PC-3 (cell line): ENCODE results near the gene ABCA8. TPM values are rescaled to one million over a fixed set of nuclear protein-coding genes. Genes with fewer than 3 reads are reported as not detected.

Experiments
- ATAC-seq: fragments of 200-7000 bp; cut with Tn5 transposase; 2 replicates; pipeline ENCODE4 v1.9.1; 2020; ENCODE audit warnings: mild to moderate bottlenecking, moderate library complexity
- BruUV-seq: library from RNA; stranded (reverse); fragments of 400-500 nt; replicated peaks from 2 replicates; lab custom pipeline; 2021; lab: Mats Ljungman, UMichigan
- CTCF ChIA-PET: fragments of 300-600 bp; sonication (Branson Sonifier 250); formaldehyde crosslinking; loops from one replicate; lab custom pipeline; 2022; ENCODE audit warnings: antibody characterized with exemption; lab: Charles Lee
- POLR2A ChIA-PET: fragments of 300-600 bp; sonication (Branson Sonifier 250); formaldehyde crosslinking; loops from one replicate; lab custom pipeline; 2022; ENCODE audit warnings: antibody characterized with exemption; ENCODE audit not compliant: unreplicated experiment; lab: Charles Lee
- DNase-seq: peaks from one replicate; pipeline ENCODE4 v3.0.0-alpha.2; 2015
- H2AFZ ChIP-seq: fragments of 300-600 bp; sonication (generic); 2 replicates; pipeline ENCODE4 v1.6.0; 2016; ENCODE audit warnings: antibody characterized with exemption, low read length
- H3F3A ChIP-seq: fragments of 300-600 bp; sonication (generic); one replicate; pipeline ENCODE4 v1.6.0; 2017; ENCODE audit warnings: antibody characterized with exemption, low read length, control low read depth, mild to moderate bottlenecking; ENCODE audit not compliant: unreplicated experiment
- H3K27ac ChIP-seq: fragments of 300-600 bp; sonication (generic); 2 replicates; pipeline ENCODE4 v1.5.1; 2016; ENCODE audit warnings: mild to moderate bottlenecking, low read length
- H3K27me3 ChIP-seq: fragments of 300-600 bp; sonication (generic); 2 replicates; pipeline ENCODE4 v1.6.1; 2016; ENCODE audit warnings: low read length, mixed read lengths
- H3K36me3 ChIP-seq: fragments of 300-600 bp; sonication (generic); 2 replicates; pipeline ENCODE4 v1.6.1; 2016; ENCODE audit warnings: low read depth, mixed run types, low read length, mixed read lengths
- H3K4me1 ChIP-seq: fragments of 300-600 bp; sonication (generic); 2 replicates; pipeline ENCODE4 v1.5.1; 2016; ENCODE audit warnings: low read length; ENCODE audit not compliant: insufficient read depth
- H3K4me2 ChIP-seq: fragments of 300-600 bp; sonication (generic); 2 replicates; pipeline ENCODE4 v1.6.0; 2016; ENCODE audit warnings: low read length
- H3K4me3 ChIP-seq: fragments of 300-600 bp; sonication (generic); 2 replicates; pipeline ENCODE4 v1.5.1; 2016; ENCODE audit warnings: mild to moderate bottlenecking, low read length, mixed read lengths
- H3K79me2 ChIP-seq: fragments of 300-600 bp; sonication (generic); 2 replicates; pipeline ENCODE4 v1.6.1; 2017; ENCODE audit warnings: low read length, mixed read lengths
- H3K9ac ChIP-seq: fragments of 300-600 bp; sonication (generic); 2 replicates; pipeline ENCODE4 v1.6.0; 2016; ENCODE audit warnings: mild to moderate bottlenecking, low read length
- H3K9me2 ChIP-seq: fragments of 300-600 bp; sonication (generic); replicated peaks from 2 replicates; pipeline ENCODE4 v1.6.1; 2016; ENCODE audit warnings: mixed run types, low read length, mixed read lengths
- H3K9me3 ChIP-seq: fragments of 300-600 bp; sonication (generic); 2 replicates; pipeline ENCODE4 v1.6.1; 2016; ENCODE audit warnings: low read length, mixed read lengths
- H4K20me1 ChIP-seq: fragments of 300-600 bp; sonication (generic); 2 replicates; pipeline ENCODE4 v1.6.1; 2016; ENCODE audit warnings: low read length, mixed read lengths
- CTCF ChIP-seq: fragments of 300-600 bp; sonication (generic); conservative IDR thresholded peaks from 2 replicates; pipeline ENCODE4 v1.5.1; 2017; ENCODE audit warnings: antibody characterized with exemption, low read depth, mild to moderate bottlenecking, low read length
- EZH2 ChIP-seq: fragments of 300-600 bp; sonication (generic); IDR thresholded peaks from one replicate; pipeline ENCODE4 v1.6.1; 2017; ENCODE audit warnings: antibody characterized with exemption, mild to moderate bottlenecking, low read length; ENCODE audit not compliant: unreplicated experiment
- EZH2phosphoT487 ChIP-seq: fragments of 300-600 bp; sonication (generic); IDR thresholded peaks from 2 replicates; pipeline ENCODE4 v1.6.1; 2018; ENCODE audit warnings: mild to moderate bottlenecking, antibody characterized with exemption, low read length, borderline replicate concordance
- intact Hi-C: fragments of 100-400 bp; cut with micrococcal nuclease; formaldehyde crosslinking; loops from 2 replicates; pipeline ENCODE4 v1.9.0; 2023
- total RNA-seq: library from RNA; depleted of rRNA; stranded (reverse); fragments of >200 nt; gene quantifications from 2 replicates; pipeline ENCODE4 v1.2.3, GENCODE V29; 2014

ABCA8 gene
- total RNA-seq, 1 experiment from 2014 or later: 0.22 TPM

GRCh38 chr17:68835071-68835470, 120.1 kb downstream of the ABCA8 start:
- intact Hi-C loops: loop anchor here (1.0 to 5.0 kb wide), 4 partner anchors 12 to 74 kb away; no protein-coding TSS in a partner anchor
- DNase-seq: peak; percentile 54
- Histone ChIP-seq H4K20me1 (no peaks in the 10 kb centered on the region), H2AFZ (no peak overlapping the region), H3K9me3 (no peaks in the 10 kb centered on the region), H3K27ac (peak overlapping the region; percentile 13; the same call in 1 of the 2 replicates), H3K9ac (no peak overlapping the region), H3K79me2 (no peaks in the 10 kb centered on the region), H3K4me1 (peaks cover 12% of the 10 kb centered on the region), H3K27me3 (no peaks in the 10 kb centered on the region), H3K9me2 (0 out of 2 replicates have a peak, but pooled peaks cover 4% of the 10 kb centered on the region), H3K4me3 (no peak overlapping the region), H3K36me3 (no peaks in the 10 kb centered on the region), H3F3A (no peaks in the 10 kb centered on the region), H3K4me2 (peak overlapping the region; percentile 12)
- no TSS peak for BruUV-seq
- ChIA-PET POLR2A (interaction anchor here (0.6 kb wide), 1 partner anchor 28 kb away, joined by 3 read pairs; no protein-coding TSS in a partner anchor), CTCF (no interaction called here)
- peak; percentile 95 for ATAC-seq
- TF ChIP-seq EZH2: no peak
- TF ChIP-seq CTCF: no peak
- TF ChIP-seq EZH2phosphoT487: no peak

- H3K4me2 ChIP-seq: peak overlapping the region; percentile 12; the same call in 1 of the 2 replicates
- ChIA-PET CTCF (no interaction called here), POLR2A (no interaction called here)
- intact Hi-C loops: no loop called here
- BruUV-seq: no TSS peak
- H3K9me3 ChIP-seq: no peaks in the 10 kb centered on the region
- H3K36me3 ChIP-seq: no peaks in the 10 kb centered on the region
- no peak overlapping the region for H3K27ac ChIP-seq
- no peak for DNase-seq
- no peak for ATAC-seq
- no peaks in the 10 kb centered on the region for H3F3A ChIP-seq
- no peaks in the 10 kb centered on the region for H3K27me3 ChIP-seq
- TF ChIP-seq EZH2phosphoT487 (no peak), EZH2 (no peak), CTCF (no peak)
- no peak overlapping the region for H2AFZ ChIP-seq
- H3K4me1 ChIP-seq: peaks cover 12% of the 10 kb centered on the region
- no peaks in the 10 kb centered on the region for H3K9me2 ChIP-seq
- no peak overlapping the region for H3K9ac ChIP-seq
- H3K4me3 ChIP-seq: no peak overlapping the region
- H4K20me1 ChIP-seq: no peaks in the 10 kb centered on the region
- no peaks in the 10 kb centered on the region for H3K79me2 ChIP-seq
Measured at GRCh38 chr17:68834328-68834836, 120.8 kb downstream of the ABCA8 start.

- ChIA-PET POLR2A (no interaction called here), CTCF (interaction anchor here (0.5 kb wide), 1 partner anchor 60 kb away, joined by 4 read pairs; no protein-coding TSS in a partner anchor)
- Histone ChIP-seq H3K9ac (no peak overlapping the region), H4K20me1 (no peaks in the 10 kb centered on the region), H3K9me3 (no peaks in the 10 kb centered on the region), H3K36me3 (no peaks in the 10 kb centered on the region), H3K27ac (no peak overlapping the region), H3K79me2 (no peaks in the 10 kb centered on the region), H2AFZ (no peak overlapping the region), H3K27me3 (no peaks in the 10 kb centered on the region), H3K4me1 (peaks cover 12% of the 10 kb centered on the region), H3K4me3 (no peak overlapping the region), H3F3A (no peaks in the 10 kb centered on the region), H3K9me2 (no peaks in the 10 kb centered on the region), H3K4me2 (no peak overlapping the region)
- no TSS peak for BruUV-seq
- no peak for TF ChIP-seq EZH2
- intact Hi-C loops: no loop called here
- ATAC-seq (no peak), DNase-seq (no peak)
Measured at GRCh38 chr17:68832109-68832802, 122.9 kb downstream of the ABCA8 start.
